Mucosa of descending colon (tissue), 3 donors: ENCODE measurements around the gene ATP2C2. TPM values are rescaled to one million over a fixed set of nuclear protein-coding genes. Genes with fewer than 3 reads are reported as not detected.

Source experiments
- ATAC-seq: fragments of 200-7000 bp; cut with Tn5 transposase; one replicate; pipeline ENCODE4 v1.9.1; 2020; ENCODE audit warnings: mild to moderate bottlenecking, moderate library complexity
- DNase-seq, 3 donors: peaks; one replicate each; pipeline ENCODE4 v3.0.0-alpha.2; 2020
- H3K36me3 ChIP-seq: fragments of 200-600 bp; one replicate; pipeline ENCODE4 v1.8.0; 2021; ENCODE audit warnings: low read depth, mild to moderate bottlenecking
- H3K4me1 ChIP-seq: fragments of 200-600 bp; one replicate; pipeline ENCODE4 v1.8.0; 2021; ENCODE audit warnings: low read depth, mild to moderate bottlenecking
- H3K4me3 ChIP-seq: fragments of 200-600 bp; one replicate; pipeline ENCODE4 v1.8.0; 2021; ENCODE audit warnings: mild to moderate bottlenecking
- H3K9me3 ChIP-seq: fragments of 200-600 bp; one replicate; pipeline ENCODE4 v1.8.0; 2021; ENCODE audit warnings: mild to moderate bottlenecking
- intact Hi-C, 2 donors: fragments of 100-400 bp; cut with DNase I in 1 of 2; cut with micrococcal nuclease in 1 of 2; formaldehyde crosslinking; loops; one replicate each; pipeline versions ENCODE4 v1.11.0 to v1.11.1; 2022; cut with DNase I, micrococcal nuclease
- total RNA-seq, 3 donors: library from RNA; stranded (reverse); fragmentation: NEBNext Ultra II Directional in 2 of 3; extraction: Animal tissue kit (Norgen Biotek cat#: 25700) in 2 of 3; gene quantifications; one replicate each; pipeline versions ENCODE4 v1.2.1 to v1.2.4, GENCODE V29; 2021 to 2023
- TF ChIP-seq, protein P1 (sequence below): fragments of 200-600 bp; IDR thresholded peaks from one replicate; pipeline ENCODE4 v1.8.0; 2022; ENCODE audit warnings: antibody characterized with exemption, mild to moderate bottlenecking
- donor health status: DM: no; HTN: no; CAD: no; lungs with moderate emphysema.
- donor health status: DM: no; HTN: no; CAD: no.
- donor health status: DM: no; HTN: yes; CAD: no.

ATP2C2 gene
- total RNA-seq, 3 donors from 2014 or later: 98.8 to 322 (median 159) TPM

DNA sequence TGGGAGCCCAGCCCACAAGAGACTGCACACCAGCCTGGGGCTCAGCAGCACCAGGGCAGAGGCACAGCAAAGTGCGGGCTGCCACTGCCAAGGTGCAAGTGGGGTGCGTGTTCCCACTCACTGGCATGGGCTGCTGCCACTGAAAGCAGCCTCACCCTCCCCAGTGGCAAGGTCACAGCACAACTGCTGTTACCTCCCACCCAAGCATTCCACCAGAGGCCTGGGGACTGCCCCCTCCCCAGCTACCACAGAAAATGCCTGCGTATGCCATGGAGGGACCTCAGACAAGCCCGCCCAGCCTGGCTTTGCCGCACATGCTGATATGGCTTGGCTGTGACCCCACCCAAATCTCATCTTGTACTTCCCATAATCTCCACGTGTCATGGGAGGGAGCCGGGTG is 103.0 kb downstream of the ATP2C2 start:
- TF ChIP-seq, protein P1, sequence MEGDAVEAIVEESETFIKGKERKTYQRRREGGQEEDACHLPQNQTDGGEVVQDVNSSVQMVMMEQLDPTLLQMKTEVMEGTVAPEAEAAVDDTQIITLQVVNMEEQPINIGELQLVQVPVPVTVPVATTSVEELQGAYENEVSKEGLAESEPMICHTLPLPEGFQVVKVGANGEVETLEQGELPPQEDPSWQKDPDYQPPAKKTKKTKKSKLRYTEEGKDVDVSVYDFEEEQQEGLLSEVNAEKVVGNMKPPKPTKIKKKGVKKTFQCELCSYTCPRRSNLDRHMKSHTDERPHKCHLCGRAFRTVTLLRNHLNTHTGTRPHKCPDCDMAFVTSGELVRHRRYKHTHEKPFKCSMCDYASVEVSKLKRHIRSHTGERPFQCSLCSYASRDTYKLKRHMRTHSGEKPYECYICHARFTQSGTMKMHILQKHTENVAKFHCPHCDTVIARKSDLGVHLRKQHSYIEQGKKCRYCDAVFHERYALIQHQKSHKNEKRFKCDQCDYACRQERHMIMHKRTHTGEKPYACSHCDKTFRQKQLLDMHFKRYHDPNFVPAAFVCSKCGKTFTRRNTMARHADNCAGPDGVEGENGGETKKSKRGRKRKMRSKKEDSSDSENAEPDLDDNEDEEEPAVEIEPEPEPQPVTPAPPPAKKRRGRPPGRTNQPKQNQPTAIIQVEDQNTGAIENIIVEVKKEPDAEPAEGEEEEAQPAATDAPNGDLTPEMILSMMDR: no peak
- intact Hi-C loops: no loop called here
- Histone ChIP-seq H3K36me3 (no peaks in the 10 kb centered on the region), H3K9me3 (peaks cover 14% of the 10 kb centered on the region), H3K4me3 (no peak overlapping the region), H3K4me1 (no peaks in the 10 kb centered on the region)
- no peak for ATAC-seq
- DNase-seq: no peak

DNA sequence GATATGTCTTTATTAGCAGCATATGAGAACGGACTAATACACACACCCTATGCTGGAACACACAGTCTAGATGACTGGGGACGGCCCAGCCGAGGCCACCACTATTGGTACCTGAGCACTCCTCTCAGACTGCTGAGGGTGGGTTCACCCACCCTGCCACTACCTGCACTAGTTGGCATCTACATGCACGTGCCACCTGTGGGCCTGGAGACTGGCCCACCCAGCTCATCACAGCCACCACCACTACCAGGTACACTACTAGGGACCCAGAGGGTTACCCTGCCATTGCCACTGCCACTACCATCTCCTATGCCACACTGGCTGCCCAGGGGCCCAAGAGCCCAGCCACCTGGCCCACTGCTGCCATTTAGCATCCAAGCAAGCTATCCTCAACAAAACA is 103.6 kb downstream of the ATP2C2 start:
- TF ChIP-seq, protein P1: no peak
- no peaks in the 10 kb centered on the region for H3K4me1 ChIP-seq
- ATAC-seq: no peak
- intact Hi-C loops: no loop called here
- DNase-seq: no peak
- peaks cover 11% of the 10 kb centered on the region for H3K9me3 ChIP-seq
- H3K36me3 ChIP-seq: no peaks in the 10 kb centered on the region
- H3K4me3 ChIP-seq: no peak overlapping the region

DNA sequence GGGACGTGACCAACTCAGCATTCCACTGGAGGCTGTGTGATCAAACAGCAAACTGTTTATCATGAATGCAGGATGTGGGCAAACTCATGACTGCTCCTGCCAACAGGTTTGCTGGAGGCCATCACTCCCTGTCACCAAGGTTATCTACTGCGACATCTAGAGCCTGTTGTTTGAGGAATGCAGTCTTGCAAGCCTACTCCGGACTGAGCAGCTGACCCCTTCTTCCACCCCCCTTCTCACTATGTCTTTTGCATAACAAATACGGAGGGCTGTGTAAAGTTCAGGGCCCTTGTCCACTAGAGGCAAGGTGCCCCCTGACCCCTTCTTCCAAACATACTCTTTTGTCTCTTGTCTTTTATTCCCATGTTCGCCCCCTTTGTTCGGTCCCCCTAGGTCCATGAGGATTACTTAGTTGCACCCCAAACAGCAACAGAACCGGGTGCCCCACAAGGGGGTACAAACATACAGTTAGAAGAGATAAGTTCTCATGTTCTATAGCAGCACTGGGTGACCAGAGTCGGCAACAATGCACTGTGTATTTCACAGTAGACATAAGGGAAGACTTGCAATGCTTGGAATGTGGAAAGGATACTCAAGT is 107.4 kb downstream of the ATP2C2 start:
- no peaks in the 10 kb centered on the region for H3K9me3 ChIP-seq
- no peaks in the 10 kb centered on the region for H3K4me1 ChIP-seq
- intact Hi-C loops: no loop called here
- TF ChIP-seq, protein P1: no peak
- ATAC-seq: no peak
- H3K36me3 ChIP-seq: no peaks in the 10 kb centered on the region
- H3K4me3 ChIP-seq: no peak overlapping the region
- DNase-seq: no peak

DNA sequence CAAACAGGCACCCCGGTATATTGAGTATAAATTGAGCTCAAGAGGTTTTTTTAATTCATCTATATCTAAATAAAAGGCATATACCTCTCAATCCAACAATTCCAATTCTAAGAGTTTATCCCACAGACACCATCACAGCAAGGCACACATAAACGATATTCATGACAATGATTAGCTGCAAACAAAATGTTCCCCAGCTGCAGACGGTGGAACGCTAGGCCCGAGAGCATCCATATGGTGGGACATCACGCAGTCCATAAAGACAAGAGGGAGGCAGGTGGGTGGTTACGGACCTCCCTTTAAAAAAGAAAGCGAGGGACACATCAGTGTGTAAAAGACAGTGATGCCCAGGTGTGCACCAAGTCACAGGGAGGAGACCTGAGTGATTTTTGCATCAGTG is 108.1 kb downstream of the ATP2C2 start:
- no peaks in the 10 kb centered on the region for H3K36me3 ChIP-seq
- no peaks in the 10 kb centered on the region for H3K4me1 ChIP-seq
- DNase-seq (no peak), ATAC-seq (no peak)
- intact Hi-C loops: no loop called here
- H3K4me3 ChIP-seq: no peak overlapping the region
- no peaks in the 10 kb centered on the region for H3K9me3 ChIP-seq
- TF ChIP-seq, protein P1: no peak

DNA sequence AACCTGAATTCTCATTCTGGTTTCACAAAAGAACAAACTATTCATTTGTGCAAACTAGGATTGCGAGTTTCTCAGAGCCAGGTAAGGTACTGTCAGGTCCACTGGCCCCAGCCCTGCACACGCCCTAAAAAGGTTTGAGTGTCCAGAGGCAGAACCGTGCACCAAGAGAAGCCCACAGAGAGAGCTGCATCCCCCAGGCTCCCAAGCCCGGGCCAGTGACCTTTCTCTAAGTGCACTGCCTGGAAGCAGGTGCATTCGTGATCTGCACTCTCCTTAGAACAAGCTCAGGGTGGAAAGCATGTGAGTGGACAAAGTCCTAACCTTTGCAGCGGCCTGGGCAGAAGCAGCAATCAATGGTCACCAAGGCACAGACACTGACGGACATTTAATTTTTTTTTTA is 109.3 kb downstream of the ATP2C2 start:
- Histone ChIP-seq H3K4me1 (no peaks in the 10 kb centered on the region), H3K36me3 (no peaks in the 10 kb centered on the region), H3K4me3 (no peak overlapping the region), H3K9me3 (no peaks in the 10 kb centered on the region)
- DNase-seq (no peak), ATAC-seq (no peak)
- TF ChIP-seq, protein P1: no peak
- intact Hi-C loops: no loop called here
